ENCODE results near the gene SLC1A2.

SLC1A2 gene

DNA sequence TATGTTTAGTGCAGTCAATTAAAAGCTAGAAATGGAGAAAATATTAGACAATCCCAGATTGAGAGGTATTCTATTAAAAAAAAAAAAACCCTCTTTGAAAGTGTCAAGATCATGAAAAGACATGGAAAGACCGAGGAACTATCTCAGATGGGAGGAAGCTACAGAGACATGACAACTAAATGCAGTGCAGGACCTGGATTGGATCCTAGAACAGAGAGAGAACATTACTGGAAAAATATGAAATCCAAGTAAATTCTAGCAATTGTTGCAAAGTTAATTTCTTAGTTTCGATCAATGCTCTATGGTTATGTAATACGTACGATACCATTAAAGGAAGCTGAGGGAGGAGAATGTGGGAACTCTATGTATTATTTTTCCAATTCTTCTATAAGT, 43.2 kb downstream of the SLC1A2 start:
- no peak overlapping the region for H3K9ac ChIP-seq (ENCODE audit: low read depth, low read length)
- no peak overlapping the region for H3K4me3 ChIP-seq (ENCODE audit: low read depth, low read length)
- no peaks in the 10 kb centered on the region for H3K36me3 ChIP-seq (ENCODE audit: control insufficient read depth, insufficient read depth, low read length)
- H3K27ac ChIP-seq (ENCODE audit: low read depth, low read length) = no peak overlapping the region
- H3K27me3 ChIP-seq (ENCODE audit: control insufficient read depth, insufficient read depth, low read length) = no peaks in the 10 kb centered on the region
- no peaks in the 10 kb centered on the region for H3K4me1 ChIP-seq (ENCODE audit: control insufficient read depth, insufficient read depth, low read length)
- no peaks in the 10 kb centered on the region for H3K9me3 ChIP-seq (ENCODE audit: control insufficient read depth, insufficient read depth, low read length)

DNA sequence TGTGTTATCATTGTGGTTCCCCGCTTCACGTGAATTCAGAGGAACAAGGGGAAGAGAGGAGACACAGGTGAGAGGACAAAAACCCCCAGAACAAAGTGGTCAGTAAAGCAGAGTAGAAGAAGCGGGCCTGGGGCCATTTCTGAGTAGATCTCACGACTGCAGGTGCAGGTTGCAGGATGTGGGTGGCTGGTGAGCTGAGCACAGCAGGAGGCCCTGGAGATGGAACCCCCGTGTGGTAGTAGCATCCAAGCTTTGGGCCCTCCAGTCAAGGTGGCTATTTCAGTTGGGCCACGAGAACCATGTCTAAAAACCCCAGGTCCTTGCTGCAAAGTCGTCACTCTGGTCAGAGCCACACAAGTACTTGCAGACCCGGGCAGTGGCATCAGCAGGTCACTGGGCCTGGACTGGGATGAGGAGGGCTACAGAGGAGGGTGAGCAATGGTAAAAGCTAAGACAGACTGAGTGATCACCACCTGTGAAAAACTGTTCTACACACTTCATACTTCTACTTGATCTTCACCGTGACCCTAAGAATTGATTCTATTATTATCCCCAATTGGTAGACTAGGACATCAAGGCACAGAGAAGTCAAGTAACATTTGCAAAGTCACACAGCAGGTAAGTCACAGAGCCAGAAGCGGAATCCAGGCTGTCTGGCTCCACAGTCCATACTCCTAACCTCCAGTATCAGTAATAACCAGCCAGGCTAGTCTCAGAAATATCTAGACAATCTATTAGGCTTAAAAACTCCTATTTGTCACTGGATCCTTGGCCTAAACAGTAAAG, 43.8 kb downstream of the SLC1A2 start:
- Histone ChIP-seq H3K4me3 (ENCODE audit: low read depth, low read length) (no peak overlapping the region), H3K36me3 (ENCODE audit: control insufficient read depth, insufficient read depth, low read length) (no peaks in the 10 kb centered on the region), H3K9ac (ENCODE audit: low read depth, low read length) (no peak overlapping the region), H3K27ac (ENCODE audit: low read depth, low read length) (no peak overlapping the region), H3K4me1 (ENCODE audit: control insufficient read depth, insufficient read depth, low read length) (no peaks in the 10 kb centered on the region), H3K9me3 (ENCODE audit: control insufficient read depth, insufficient read depth, low read length) (no peaks in the 10 kb centered on the region), H3K27me3 (ENCODE audit: control insufficient read depth, insufficient read depth, low read length) (no peaks in the 10 kb centered on the region)

DNA sequence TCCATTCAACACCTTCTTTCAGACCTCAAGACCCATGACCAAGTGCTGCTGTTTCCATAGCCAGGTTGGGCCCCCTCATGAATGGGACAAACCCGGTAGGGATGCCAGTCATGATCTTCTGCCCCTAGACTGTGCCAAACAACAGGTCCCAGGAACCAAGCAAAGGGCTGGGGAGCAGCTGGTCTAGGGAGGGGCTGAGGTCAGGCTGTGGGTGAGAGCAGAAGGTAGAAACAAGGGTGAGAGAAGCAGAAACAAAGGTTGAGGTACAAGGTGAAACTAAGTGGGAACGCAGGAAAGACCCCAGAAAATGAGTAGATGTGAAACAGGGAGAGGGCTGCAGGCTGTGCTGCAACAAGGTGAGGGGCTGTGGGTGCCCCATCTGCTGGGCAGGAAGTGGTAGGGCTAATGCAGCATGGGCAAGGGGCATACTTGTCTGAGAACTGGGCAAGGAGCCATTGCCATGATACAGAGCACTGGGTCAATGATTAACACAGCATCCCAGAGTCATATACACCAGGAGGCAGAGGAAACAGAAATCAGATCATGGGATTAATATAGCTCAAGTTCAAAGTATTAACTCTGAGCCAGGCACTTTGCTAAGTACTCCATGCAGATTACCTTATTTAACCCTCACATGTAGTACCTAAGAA, 45.9 kb downstream of the SLC1A2 start:
- Histone ChIP-seq H3K9ac (ENCODE audit: low read depth, low read length) (no peak overlapping the region), H3K27ac (ENCODE audit: low read depth, low read length) (no peak overlapping the region), H3K27me3 (ENCODE audit: control insufficient read depth, insufficient read depth, low read length) (no peaks in the 10 kb centered on the region), H3K36me3 (ENCODE audit: control insufficient read depth, insufficient read depth, low read length) (no peaks in the 10 kb centered on the region), H3K4me3 (ENCODE audit: low read depth, low read length) (no peak overlapping the region), H3K4me1 (ENCODE audit: control insufficient read depth, insufficient read depth, low read length) (no peaks in the 10 kb centered on the region), H3K9me3 (ENCODE audit: control insufficient read depth, insufficient read depth, low read length) (no peaks in the 10 kb centered on the region)

DNA sequence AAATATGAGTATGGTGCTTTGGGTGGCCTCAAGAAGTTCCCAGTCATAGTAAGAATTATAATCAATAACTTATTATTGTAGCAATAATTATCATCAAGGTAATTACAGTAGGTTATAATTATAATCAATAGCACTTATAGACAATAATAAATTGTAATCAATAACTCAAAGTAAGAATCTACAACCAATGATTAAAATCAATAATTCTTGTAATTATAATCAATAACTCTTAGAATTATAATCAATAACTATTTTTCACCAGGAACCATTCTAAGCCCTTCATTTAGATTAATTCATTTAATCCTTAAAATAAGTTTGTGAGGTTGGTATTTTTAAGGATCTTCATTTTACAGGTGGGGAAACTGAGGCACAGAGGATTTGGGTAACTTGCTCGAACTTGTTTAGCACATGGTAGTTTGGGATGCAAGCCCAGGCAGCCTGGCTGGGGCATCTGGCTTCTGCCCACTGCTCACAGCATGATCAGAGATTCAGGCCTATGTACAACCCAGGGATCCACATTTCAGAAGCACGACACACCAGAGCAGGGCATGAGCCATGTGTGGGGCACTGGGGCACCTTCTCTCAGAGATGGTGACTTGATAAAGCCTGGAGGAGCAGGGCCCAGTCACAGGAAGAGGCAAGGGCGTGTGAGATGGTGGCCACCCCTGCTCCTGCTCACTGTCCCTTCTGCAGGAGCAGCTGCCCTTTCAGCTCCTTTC, 46.6 kb downstream of the SLC1A2 start:
- H3K4me1 ChIP-seq (ENCODE audit: control insufficient read depth, insufficient read depth, low read length) = no peaks in the 10 kb centered on the region
- no peak overlapping the region for H3K27ac ChIP-seq (ENCODE audit: low read depth, low read length)
- no peaks in the 10 kb centered on the region for H3K36me3 ChIP-seq (ENCODE audit: control insufficient read depth, insufficient read depth, low read length)
- no peaks in the 10 kb centered on the region for H3K9me3 ChIP-seq (ENCODE audit: control insufficient read depth, insufficient read depth, low read length)
- H3K27me3 ChIP-seq (ENCODE audit: control insufficient read depth, insufficient read depth, low read length) = no peaks in the 10 kb centered on the region
- H3K9ac ChIP-seq (ENCODE audit: low read depth, low read length) = no peak overlapping the region
- no peak overlapping the region for H3K4me3 ChIP-seq (ENCODE audit: low read depth, low read length)

DNA sequence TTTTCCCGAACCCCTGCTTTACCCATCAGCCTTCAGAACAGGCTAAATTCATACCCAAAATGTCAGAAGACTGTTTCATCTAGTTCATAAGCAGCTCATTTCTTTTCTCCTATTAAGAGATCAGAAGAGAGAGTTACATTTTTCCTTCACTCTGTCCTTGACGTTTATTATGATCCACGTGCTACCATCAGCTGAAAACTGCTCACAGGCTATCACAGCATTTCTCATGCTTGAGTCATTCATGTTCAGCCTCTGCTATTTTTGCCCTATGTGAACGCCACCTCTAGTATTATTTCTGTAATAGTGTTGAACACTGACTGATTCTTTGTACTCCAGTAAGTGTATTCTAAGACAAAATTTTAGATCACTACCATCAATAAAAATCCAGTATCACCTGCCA, 51.9 kb downstream of the SLC1A2 start:
- no peak overlapping the region for H3K27ac ChIP-seq (ENCODE audit: low read depth, low read length)

DNA sequence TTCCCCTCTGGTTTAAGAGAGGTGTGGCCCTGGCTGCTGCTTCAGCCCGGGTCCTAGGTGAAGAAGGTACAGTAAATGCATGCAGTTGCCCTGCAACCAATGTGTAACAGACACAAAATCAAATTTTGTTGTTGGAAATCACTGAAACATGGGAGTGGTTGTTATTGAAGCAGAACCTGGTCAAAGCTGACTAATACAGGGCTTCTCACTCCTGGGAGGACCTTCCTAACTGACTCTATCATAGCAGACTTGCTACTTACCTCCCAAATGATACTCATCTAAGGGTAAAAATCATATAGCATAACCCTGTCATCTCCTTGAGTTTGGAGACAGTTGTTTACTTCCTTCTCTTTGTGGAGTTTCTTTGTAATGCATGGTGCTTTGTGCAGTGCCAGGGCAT, 52.6 kb downstream of the SLC1A2 start:
- no peak overlapping the region for H3K9ac ChIP-seq (ENCODE audit: low read depth, low read length)
- no peak overlapping the region for H3K4me3 ChIP-seq (ENCODE audit: low read depth, low read length)
- H3K9me3 ChIP-seq (ENCODE audit: control insufficient read depth, insufficient read depth, low read length) = no peaks in the 10 kb centered on the region
- H3K36me3 ChIP-seq (ENCODE audit: control insufficient read depth, insufficient read depth, low read length) = no peaks in the 10 kb centered on the region
- H3K27me3 ChIP-seq (ENCODE audit: control insufficient read depth, insufficient read depth, low read length) = no peaks in the 10 kb centered on the region
- H3K4me1 ChIP-seq (ENCODE audit: control insufficient read depth, insufficient read depth, low read length) = no peaks in the 10 kb centered on the region
- no peak overlapping the region for H3K27ac ChIP-seq (ENCODE audit: low read depth, low read length)

More for the DNA sequence above, 51.9 kb downstream of the SLC1A2 start:
- Histone ChIP-seq H3K4me1 (ENCODE audit: control insufficient read depth, insufficient read depth, low read length) (no peaks in the 10 kb centered on the region), H3K27me3 (ENCODE audit: control insufficient read depth, insufficient read depth, low read length) (no peaks in the 10 kb centered on the region), H3K36me3 (ENCODE audit: control insufficient read depth, insufficient read depth, low read length) (no peaks in the 10 kb centered on the region), H3K9ac (ENCODE audit: low read depth, low read length) (no peak overlapping the region), H3K4me3 (ENCODE audit: low read depth, low read length) (no peak overlapping the region), H3K9me3 (ENCODE audit: control insufficient read depth, insufficient read depth, low read length) (no peaks in the 10 kb centered on the region)

DNA sequence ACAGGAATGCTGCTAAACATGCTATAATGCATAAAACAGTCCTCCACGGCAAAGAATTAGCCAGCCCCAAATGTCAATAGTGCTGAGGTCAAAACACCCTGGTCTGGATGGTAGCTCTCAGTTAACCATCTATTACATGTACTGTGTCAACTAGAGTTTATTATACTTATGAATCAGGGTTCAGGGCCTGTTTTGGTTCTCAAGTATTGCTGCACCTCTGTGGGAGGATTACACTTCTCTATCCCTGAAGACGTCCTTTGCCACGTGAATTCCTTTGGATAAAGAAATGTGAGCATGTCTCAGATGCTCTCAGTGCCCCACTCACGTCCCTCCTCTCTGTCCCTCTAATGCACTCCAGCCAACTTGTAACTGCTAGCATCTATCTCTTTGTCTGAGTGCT, 53.4 kb downstream of the SLC1A2 start:
- no peak overlapping the region for H3K4me3 ChIP-seq (ENCODE audit: low read depth, low read length)
- no peaks in the 10 kb centered on the region for H3K4me1 ChIP-seq (ENCODE audit: control insufficient read depth, insufficient read depth, low read length)
- H3K9me3 ChIP-seq (ENCODE audit: control insufficient read depth, insufficient read depth, low read length) = no peaks in the 10 kb centered on the region
- no peaks in the 10 kb centered on the region for H3K27me3 ChIP-seq (ENCODE audit: control insufficient read depth, insufficient read depth, low read length)
- H3K36me3 ChIP-seq (ENCODE audit: control insufficient read depth, insufficient read depth, low read length) = no peaks in the 10 kb centered on the region
- H3K27ac ChIP-seq (ENCODE audit: low read depth, low read length) = no peak overlapping the region
- H3K9ac ChIP-seq (ENCODE audit: low read depth, low read length) = no peak overlapping the region

DNA sequence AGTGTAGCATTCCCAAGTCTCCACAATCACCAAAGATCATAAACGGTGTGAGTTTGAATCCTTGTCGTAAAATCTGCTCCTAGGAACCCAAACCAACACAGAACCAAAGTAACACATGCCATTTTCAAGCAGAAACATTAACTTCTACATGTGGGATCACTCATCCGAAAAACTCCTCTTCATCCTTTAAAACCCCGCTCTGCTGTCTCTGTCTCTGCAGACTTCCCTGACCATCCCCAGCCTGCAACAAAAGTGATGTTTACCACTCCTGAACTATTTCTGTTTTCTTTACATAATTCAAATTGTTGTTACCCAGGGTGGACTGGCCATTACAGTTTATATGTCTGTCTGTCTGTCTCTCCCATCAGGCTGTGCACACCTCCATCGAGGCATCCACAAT, 54.0 kb downstream of the SLC1A2 start:
- no peak overlapping the region for H3K4me3 ChIP-seq (ENCODE audit: low read depth, low read length)
- H3K36me3 ChIP-seq (ENCODE audit: control insufficient read depth, insufficient read depth, low read length) = no peaks in the 10 kb centered on the region
- no peaks in the 10 kb centered on the region for H3K9me3 ChIP-seq (ENCODE audit: control insufficient read depth, insufficient read depth, low read length)
- no peak overlapping the region for H3K27ac ChIP-seq (ENCODE audit: low read depth, low read length)
- H3K27me3 ChIP-seq (ENCODE audit: control insufficient read depth, insufficient read depth, low read length) = no peaks in the 10 kb centered on the region
- H3K4me1 ChIP-seq (ENCODE audit: control insufficient read depth, insufficient read depth, low read length) = no peaks in the 10 kb centered on the region
- H3K9ac ChIP-seq (ENCODE audit: low read depth, low read length) = no peak overlapping the region

DNA sequence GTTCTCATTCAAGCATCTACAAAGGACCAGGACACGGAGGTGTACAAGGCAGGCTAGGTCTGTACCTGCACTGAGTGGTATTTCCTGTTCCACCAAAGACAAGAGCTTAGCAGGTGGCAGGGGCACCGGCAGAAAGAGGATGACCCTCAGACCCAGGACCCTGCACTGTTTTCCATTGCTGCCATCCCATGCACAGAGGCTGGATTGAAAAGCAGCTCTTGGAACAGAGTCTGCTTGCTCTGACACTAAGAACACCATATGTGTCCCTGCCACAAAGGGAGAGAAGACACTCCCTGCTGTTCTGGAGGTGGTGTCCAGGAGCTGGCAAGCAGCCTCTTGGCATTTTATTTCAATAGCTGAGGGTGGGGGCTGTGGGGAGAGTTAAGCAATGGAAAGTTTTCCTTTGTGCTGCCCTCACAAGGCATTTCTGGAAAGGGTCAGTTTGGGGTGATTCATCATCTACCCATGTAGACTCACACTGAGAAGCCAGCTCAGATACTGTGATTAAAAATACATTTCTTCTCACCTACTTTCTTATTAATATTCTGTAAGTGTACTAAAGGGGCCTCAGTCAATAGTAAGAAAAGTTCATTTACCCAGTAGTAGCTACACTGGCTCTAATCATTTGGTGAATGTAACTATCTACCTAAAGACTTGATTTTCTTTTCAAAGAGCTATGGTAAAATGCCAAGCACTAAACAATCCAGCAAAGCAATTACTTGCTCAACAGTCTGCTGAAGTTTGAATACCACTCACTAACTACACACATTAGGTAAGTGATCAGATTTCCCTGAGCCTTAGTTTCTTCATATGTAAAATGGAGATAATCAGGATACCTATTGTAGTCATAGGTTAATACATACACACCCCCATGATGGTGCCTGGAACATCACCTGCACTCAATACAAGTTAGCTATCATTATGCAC, 55.2 kb downstream of the SLC1A2 start:
- Histone ChIP-seq H3K9me3 (ENCODE audit: control insufficient read depth, insufficient read depth, low read length) (no peaks in the 10 kb centered on the region), H3K27me3 (ENCODE audit: control insufficient read depth, insufficient read depth, low read length) (no peaks in the 10 kb centered on the region), H3K9ac (ENCODE audit: low read depth, low read length) (no peak overlapping the region), H3K4me3 (ENCODE audit: low read depth, low read length) (no peak overlapping the region), H3K4me1 (ENCODE audit: control insufficient read depth, insufficient read depth, low read length) (no peaks in the 10 kb centered on the region), H3K27ac (ENCODE audit: low read depth, low read length) (no peak overlapping the region), H3K36me3 (ENCODE audit: control insufficient read depth, insufficient read depth, low read length) (no peaks in the 10 kb centered on the region)

DNA sequence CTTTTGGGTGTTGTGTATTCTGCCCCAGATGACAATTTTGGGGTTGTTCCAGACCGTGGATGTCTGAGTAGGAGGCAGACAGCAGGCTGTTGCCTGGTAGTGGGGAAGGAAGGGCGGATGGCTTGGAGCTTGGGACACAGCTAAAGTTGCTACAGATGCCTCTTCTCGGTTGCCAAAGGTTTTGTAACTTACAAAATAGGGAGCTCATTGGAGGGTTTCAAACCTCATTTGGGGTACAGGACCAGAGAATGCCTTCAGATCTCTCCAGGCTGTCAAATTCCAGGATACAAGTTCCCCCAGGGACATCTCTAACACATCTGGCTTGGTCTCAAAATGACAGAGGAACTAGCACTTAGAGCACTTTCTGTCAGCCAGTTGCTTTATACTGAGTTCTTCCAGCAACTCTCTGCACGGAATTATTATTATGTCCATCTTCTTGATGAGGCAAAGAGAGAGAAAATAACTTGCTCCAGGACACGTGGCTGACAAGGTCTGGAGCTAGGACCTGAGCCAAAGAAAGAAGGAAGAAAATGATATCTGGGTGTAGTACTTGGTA, 56.0 kb downstream of the SLC1A2 start:
- no peaks in the 10 kb centered on the region for H3K9me3 ChIP-seq (ENCODE audit: control insufficient read depth, insufficient read depth, low read length)
- no peak overlapping the region for H3K4me3 ChIP-seq (ENCODE audit: low read depth, low read length)
- no peak overlapping the region for H3K9ac ChIP-seq (ENCODE audit: low read depth, low read length)
- H3K27ac ChIP-seq (ENCODE audit: low read depth, low read length) = no peak overlapping the region
- no peaks in the 10 kb centered on the region for H3K27me3 ChIP-seq (ENCODE audit: control insufficient read depth, insufficient read depth, low read length)
- H3K4me1 ChIP-seq (ENCODE audit: control insufficient read depth, insufficient read depth, low read length) = no peaks in the 10 kb centered on the region
- no peaks in the 10 kb centered on the region for H3K36me3 ChIP-seq (ENCODE audit: control insufficient read depth, insufficient read depth, low read length)
